HG03045 (cell line): Measurements from ENCODE around the gene MYT1.
"Not testable (repeated sequence)": the region's sequence is repeated elsewhere in the genome, so short reads cannot be mapped to it uniquely, and the experiment has no call there.

Source experiments
- ATAC-seq: cut with Tn5 transposase; IDR thresholded peaks from one replicate; pipeline ENCODE4 v1.9.1; 2021; ENCODE audit warnings: mild to moderate bottlenecking, moderate library complexity; ENCODE audit not compliant: unreplicated experiment

Gene MYT1

GRCh38 chr20:64164123-64164836 is at the start of gene MYT1:
TSS of gene MYT1 (plus strand) at chr20:64164452. CDS start at chr20:64198862, 34,410 bp downstream.
- no peak for ATAC-seq

GRCh38 chr20:64115171-64115911 is 48.9 kb upstream of the MYT1 start:
- ATAC-seq, result no peak

DNA sequence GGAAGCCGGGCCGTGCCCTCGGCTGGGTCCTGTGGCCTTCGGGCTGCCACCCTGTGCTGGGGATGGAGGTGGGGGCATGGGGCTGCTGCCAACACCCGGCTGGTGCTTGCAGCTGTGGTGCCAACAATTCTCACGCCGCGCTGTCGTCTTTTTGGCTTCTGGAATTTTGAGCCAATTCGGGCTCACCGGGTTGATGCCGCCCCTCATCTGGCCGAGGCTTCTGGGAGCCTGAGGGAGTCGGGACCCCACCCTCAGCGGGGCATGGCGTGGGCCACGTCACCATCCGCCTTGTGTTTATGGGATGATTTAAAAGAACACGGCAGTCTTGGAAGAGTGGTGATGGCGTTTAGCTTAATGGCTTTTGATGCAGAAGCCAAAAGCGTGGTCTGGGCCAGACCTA is 48.2 kb upstream of the MYT1 start:
- no peak for ATAC-seq

- ATAC-seq, result no peak
These were observed 47.5 kb upstream of the MYT1 start for GRCh38 chr20:64116541-64117431.

DNA sequence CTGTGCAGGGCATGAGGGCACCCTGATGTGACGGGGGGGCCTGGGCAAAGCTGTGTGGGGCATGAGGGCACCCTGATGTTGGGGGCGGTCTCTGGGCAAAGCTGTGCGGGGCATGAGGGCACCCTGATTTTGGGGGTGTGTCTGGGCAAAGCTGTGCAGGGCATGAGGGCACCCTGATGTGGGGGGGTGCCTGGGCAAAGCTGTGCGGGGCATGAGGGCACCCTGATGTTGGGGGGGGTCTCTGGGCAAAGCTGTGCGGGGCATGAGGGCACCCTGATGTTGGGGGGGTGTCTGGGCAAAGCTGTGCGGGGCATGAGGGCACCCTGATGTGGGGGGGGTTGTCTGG is 46.8 kb upstream of the MYT1 start:
- not testable (repeated sequence) for ATAC-seq

DNA sequence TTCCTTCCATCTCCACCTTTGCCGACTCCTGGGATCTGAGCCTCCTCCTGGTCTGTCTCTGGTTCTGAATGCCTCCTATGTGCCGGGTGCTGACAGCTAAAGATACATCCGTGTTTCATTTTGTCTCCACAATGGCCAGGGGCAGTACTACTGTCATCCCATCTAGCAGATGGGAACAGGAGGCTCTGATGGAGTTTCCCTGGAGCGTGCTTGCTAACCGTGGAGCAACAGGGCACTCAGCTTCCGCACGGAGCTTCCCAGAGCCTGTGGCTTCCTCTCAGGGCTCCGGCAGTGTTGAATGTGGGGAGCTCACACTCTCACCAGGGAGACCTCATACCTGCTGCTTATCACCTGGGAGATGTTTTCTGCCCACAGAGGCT is 45.0 kb upstream of the MYT1 start:
- no peak for ATAC-seq

DNA sequence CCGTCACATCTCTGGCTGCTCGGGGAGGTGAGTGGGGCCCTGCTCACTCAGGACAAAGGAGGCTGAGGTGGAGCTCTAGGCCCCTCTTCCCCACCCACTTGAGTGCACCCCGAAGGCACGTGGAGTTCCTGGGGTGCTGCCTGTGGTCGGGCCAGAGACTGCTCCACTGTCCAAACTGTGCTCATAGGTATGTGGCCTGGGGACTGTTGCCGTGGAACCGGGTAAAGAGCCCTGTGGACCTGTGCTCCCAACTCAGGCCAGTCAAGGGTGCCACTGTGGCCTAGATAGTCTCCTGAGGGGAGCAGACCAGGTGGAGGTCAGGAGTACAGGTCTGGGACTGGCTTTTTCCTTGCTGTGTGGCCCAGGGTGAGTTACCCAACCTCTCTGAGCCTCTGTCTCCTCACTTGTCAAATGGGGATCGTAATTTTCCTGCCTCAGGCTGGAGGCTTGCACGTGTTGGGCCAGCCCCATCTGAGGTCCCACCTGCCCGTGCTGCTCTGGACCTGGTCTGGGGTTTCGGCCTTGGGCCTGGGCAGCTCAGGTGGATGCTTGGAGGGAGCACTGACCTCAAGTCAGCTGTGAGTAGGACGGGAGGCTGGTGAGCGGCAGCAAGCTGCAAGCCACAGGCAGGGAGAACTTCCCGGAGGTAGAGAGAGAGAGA is 44.4 kb upstream of the MYT1 start:
- no peak for ATAC-seq

- no peak for ATAC-seq
These were observed 42.7 kb upstream of the MYT1 start for GRCh38 chr20:64121586-64121985.

GRCh38 chr20:64122927-64123326 is 41.3 kb upstream of the MYT1 start:
- ATAC-seq, result not testable (repeated sequence)

DNA sequence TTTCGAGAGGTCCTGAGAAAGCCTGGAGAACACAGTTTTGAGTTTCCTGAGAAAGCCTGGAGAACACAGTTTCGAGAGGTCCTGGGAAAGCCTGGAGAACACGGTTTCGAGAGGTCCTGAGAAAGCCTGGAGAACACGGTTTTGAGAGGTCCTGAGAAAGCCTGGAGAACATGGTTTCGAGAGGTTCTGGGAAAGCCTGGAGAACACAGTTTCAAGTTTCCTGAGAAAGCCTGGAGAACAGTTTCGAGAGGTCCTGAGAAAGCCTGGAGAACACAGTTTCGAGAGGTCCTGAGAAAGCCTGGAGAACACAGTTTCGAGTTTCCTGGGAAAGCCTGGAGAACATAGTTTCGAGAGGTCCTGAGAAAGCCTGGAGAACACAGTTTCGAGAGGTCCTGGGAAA is 40.7 kb upstream of the MYT1 start:
- ATAC-seq, result not testable (repeated sequence)

DNA sequence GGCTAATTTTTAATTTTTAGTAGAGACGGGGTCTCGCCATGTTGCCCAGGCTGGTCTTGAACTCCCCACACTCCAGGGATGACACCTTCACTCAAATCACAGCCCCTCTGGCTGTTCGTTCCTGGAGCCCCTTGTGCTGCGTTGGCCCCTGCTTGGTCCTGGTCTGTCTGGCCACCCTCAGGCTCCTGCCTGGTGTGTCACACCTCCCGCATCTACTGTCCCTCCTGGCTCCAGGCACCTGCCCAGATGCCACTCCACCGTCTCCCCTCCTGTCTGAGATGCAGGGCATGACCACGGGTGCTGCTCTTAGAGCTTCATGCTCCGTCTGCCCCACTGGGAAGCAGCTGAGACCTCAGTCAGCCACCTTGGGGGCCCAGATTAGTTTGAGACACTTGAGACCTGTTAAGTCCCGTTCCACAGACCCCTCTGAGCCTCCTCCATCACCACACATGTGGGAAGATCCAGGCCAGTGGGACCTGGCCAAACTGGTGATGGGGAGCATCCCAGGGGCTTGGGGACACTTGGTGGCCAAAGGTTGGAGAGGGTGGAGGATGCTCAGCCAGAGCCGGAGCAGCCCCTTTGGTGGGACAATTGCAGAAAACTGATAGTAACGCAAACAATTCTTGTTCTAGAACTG is 35.0 kb upstream of the MYT1 start:
- no peak for ATAC-seq

DNA sequence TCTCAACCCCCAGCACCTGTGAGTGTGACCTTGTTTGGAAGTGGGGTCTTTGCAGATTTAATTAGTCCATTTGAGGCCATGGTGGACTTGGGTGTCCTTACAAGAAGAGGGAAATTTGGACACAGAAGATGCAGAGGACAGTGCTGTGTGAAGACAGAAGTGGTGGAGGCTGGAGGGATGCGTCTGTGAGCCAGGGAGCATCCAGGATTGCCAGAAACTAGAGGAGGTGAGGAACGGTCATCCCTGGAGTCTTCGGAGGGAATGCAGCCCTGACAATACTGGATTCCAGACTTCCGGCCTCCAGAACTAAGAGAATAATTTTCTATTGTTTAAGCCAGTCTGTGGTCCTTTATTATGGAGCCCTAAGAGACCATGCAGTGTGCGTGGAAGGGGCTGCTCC is 34.0 kb upstream of the MYT1 start:
- ATAC-seq, result no peak

DNA sequence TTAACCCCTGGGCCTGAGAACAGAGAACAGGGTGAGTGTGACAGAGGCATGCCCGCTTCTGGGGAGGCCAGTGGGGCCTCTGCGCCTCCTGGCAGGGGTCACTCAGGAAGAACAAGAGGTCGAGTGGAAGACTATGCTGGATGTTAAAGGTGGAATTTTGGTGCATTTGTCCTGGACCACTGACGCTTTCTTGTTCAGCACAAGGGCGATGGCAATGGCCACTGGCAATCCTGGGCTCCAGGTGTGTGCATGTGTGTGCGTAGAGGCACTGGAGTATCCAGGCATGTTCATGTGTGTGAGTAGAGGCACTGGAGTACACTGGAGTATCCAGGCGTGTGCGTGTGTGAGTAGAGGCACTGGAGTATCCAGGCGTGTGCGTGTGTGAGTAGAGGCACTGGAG is 33.4 kb upstream of the MYT1 start:
- no peak for ATAC-seq

DNA sequence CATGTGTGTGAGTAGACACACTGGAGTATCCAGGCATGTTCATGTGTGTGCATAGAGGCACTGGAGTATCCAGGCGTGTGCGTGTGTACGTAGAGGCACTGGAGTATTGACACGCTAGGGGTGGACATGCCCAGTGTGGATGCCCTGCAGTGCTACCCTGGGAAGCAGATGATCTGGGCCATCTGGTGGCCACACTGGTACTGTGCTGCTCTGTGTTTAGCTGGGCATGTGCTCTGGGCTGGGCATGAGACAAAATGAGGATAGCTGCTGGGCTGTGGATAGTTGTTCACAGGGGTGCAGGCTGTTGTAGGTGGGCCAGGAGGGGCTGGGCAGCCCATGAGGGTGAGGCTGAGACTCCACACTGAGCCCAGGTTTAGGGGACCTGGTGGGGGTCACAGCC is 32.8 kb upstream of the MYT1 start:
- ATAC-seq, result no peak

DNA sequence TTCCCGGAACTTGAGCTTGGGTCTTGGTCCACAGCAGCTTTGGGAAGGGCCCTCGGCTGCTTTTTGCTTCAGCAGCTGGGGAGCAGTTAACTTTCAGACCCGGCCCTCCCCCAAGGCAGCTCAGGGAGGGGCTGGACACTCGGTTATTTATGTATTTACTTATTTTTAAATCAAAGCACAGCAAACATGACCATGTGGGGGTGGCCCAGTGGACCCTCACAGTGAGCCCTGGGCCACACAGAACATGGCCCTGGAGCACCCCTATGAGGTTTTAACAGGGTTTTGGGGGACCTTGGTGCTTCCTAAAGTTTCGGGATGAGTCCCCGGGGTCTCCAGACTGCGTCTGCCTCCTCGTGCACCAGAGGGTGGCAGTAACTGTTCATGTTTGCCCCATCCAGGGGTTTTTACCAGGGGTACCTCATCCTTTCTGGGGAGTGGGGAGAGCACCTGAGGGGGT is 30.3 kb upstream of the MYT1 start:
- no peak for ATAC-seq

- not testable (repeated sequence) for ATAC-seq
These were observed 29.5 kb upstream of the MYT1 start for GRCh38 chr20:64134744-64135143.

DNA sequence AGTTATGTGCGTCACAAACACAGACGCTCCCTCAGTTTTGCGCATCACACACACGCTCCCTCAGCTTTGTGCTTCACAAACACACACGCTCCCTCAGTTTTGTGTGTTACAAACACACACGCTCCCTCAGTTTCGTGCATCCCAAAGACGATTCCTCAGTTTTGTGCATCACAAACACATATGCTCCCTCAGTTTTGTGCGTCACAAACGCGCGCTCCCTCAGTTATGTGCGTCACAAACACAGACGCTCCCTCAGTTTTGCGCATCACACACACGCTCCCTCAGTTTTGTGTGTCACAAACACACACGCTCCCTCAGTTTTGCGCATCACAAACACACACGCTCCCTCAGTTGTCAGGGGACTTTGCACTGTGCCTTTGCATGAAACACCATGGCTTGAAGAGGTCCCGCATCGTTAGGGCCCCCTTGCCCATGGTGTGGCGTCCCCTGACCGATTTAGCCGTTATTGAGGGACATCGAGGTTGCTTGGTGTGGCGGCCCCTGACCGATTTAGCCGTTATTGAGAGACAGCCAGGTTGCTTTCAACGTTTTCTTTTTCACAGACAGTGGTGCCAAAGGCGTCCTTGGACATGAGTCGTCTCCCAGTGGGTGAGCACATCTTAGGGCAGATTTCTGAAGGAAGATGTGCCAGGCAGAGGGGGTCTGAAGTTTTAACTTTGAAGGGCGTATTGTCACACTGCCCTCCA is 28.1 kb upstream of the MYT1 start:
- no peak for ATAC-seq

DNA sequence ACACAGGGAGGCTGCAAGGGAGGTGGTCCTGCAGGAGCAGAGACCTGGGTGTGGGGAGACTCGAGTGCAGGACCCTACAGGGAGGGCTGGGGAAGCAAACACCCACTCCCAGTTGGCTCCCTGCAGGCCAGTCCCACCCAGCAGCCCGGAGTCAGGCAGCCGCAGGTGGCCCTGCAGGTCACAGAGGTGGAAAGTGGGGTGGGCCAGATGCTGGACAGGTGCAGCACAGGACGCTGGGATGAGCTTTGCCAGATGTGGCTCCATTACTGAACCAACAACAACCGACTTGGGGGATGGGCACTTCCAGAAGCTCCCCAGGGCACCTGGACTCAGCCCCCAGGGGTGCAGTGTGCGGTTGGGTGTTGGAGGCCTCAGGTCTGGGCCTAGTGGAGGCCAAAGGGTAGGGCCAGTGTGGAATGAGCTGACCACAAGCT is 26.6 kb upstream of the MYT1 start:
- no peak for ATAC-seq

- ATAC-seq, result no peak
These were observed 25.9 kb upstream of the MYT1 start for GRCh38 chr20:64138276-64138815.
